Hepatocyte (in vitro differentiated cells): ENCODE results near the gene HCK.

Experiments
- EZH2phosphoT487 ChIP-seq: fragments of 200-600 bp; sonication (generic); IDR thresholded peaks from one replicate; pipeline ENCODE4 v1.6.1; 2018; ENCODE audit warnings: antibody characterized with exemption, mild to moderate bottlenecking, low read depth, moderate library complexity; ENCODE audit not compliant: unreplicated experiment, severe bottlenecking
- TF ChIP-seq, protein P1 (sequence below): fragments of 200-600 bp; sonication (generic); IDR thresholded peaks from 2 replicates; pipeline ENCODE4 v1.5.1; 2016; ENCODE audit warnings: antibody characterized with exemption, mild to moderate bottlenecking; ENCODE audit not compliant: poor library complexity

GRCh38 chr20:32129863-32130262 is 77.8 kb downstream of the HCK start:
- TF ChIP-seq, protein P1, sequence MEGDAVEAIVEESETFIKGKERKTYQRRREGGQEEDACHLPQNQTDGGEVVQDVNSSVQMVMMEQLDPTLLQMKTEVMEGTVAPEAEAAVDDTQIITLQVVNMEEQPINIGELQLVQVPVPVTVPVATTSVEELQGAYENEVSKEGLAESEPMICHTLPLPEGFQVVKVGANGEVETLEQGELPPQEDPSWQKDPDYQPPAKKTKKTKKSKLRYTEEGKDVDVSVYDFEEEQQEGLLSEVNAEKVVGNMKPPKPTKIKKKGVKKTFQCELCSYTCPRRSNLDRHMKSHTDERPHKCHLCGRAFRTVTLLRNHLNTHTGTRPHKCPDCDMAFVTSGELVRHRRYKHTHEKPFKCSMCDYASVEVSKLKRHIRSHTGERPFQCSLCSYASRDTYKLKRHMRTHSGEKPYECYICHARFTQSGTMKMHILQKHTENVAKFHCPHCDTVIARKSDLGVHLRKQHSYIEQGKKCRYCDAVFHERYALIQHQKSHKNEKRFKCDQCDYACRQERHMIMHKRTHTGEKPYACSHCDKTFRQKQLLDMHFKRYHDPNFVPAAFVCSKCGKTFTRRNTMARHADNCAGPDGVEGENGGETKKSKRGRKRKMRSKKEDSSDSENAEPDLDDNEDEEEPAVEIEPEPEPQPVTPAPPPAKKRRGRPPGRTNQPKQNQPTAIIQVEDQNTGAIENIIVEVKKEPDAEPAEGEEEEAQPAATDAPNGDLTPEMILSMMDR = no peak
- TF ChIP-seq EZH2phosphoT487 = no peak
